Glutamatergic neuron (in vitro differentiated cells): ENCODE data around the gene TAX1BP3. TPM values are rescaled to one million over a fixed set of nuclear protein-coding genes. Genes with fewer than 3 reads are reported as not detected.

Experiments used
- DNase-seq: peaks from one replicate; pipeline ENCODE4 v3.0.0; 2022
- H3K27ac Mint-ChIP-seq: one replicate; pipeline ENCODE4 v1.8.0; 2020; ENCODE audit warnings: mild to moderate bottlenecking, mixed read lengths, inconsistent platforms; ENCODE audit not compliant: unreplicated experiment
- H3K27me3 Mint-ChIP-seq: one replicate; pipeline ENCODE4 v1.8.0; 2020; ENCODE audit warnings: mild to moderate bottlenecking, moderate library complexity, mixed read lengths, inconsistent platforms; ENCODE audit not compliant: unreplicated experiment
- H3K36me3 Mint-ChIP-seq: one replicate; pipeline ENCODE4 v1.8.0; 2020; ENCODE audit warnings: mild to moderate bottlenecking, mixed read lengths, inconsistent platforms; ENCODE audit not compliant: unreplicated experiment
- H3K4me1 Mint-ChIP-seq: one replicate; pipeline ENCODE4 v1.8.0; 2020; ENCODE audit warnings: mild to moderate bottlenecking, low read depth, mixed read lengths, inconsistent platforms; ENCODE audit not compliant: unreplicated experiment
- H3K4me3 Mint-ChIP-seq: one replicate; pipeline ENCODE4 v1.8.0; 2020; ENCODE audit warnings: mild to moderate bottlenecking, mixed read lengths, inconsistent platforms; ENCODE audit not compliant: unreplicated experiment
- H3K9me3 Mint-ChIP-seq: one replicate; pipeline ENCODE4 v1.8.0; 2020; ENCODE audit warnings: mild to moderate bottlenecking, moderate library complexity, mixed read lengths, inconsistent platforms; ENCODE audit not compliant: unreplicated experiment
- total RNA-seq: library from RNA; stranded (reverse); fragmentation: NEBNext Ultra II Directional; extraction: Animal tissue kit (Norgen Biotek cat#: 25700); gene quantifications from one replicate; pipeline ENCODE4 v1.2.1, GENCODE V29; 2021; ENCODE audit not compliant: unreplicated experiment
- TF ChIP-seq, protein P1 (sequence below): fragments of 200-600 bp; sonication (generic); IDR thresholded peaks from one replicate; pipeline ENCODE4 v1.5.0; 2021; ENCODE audit not compliant: partially characterized antibody, unreplicated experiment

TAX1BP3 gene
- total RNA-seq, 1 donor from 2014 or later = 91.4 TPM

DNA sequence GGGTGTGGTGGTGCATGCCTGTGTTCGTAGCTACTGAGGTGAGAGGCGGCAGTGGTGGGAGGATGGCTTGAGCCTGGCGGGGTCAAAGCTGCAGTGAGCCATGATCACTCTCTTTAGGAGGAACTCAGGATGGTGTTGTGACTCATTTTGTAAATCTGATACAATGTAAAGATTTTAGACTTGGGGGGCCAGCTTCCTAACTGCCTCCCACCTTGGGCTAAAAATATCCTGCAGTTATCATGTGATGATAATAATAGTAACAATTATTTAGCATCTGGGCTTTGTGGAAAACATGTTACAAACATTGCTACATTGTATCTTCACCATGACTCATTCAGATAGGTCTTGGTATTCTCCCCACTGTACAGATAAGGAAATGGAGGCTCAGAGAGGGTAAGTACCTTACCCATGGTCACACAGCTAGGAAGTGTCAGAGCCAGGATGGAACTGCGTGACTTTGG lies 24.5 kb downstream of the TAX1BP3 start:
- peaks cover 8% of the 10 kb centered on the region for H3K4me1 Mint-ChIP-seq
- TF ChIP-seq, protein P1, sequence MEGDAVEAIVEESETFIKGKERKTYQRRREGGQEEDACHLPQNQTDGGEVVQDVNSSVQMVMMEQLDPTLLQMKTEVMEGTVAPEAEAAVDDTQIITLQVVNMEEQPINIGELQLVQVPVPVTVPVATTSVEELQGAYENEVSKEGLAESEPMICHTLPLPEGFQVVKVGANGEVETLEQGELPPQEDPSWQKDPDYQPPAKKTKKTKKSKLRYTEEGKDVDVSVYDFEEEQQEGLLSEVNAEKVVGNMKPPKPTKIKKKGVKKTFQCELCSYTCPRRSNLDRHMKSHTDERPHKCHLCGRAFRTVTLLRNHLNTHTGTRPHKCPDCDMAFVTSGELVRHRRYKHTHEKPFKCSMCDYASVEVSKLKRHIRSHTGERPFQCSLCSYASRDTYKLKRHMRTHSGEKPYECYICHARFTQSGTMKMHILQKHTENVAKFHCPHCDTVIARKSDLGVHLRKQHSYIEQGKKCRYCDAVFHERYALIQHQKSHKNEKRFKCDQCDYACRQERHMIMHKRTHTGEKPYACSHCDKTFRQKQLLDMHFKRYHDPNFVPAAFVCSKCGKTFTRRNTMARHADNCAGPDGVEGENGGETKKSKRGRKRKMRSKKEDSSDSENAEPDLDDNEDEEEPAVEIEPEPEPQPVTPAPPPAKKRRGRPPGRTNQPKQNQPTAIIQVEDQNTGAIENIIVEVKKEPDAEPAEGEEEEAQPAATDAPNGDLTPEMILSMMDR = no peak
- H3K4me3 Mint-ChIP-seq = no peak overlapping the region
- no peaks in the 10 kb centered on the region for H3K27me3 Mint-ChIP-seq
- H3K27ac Mint-ChIP-seq = no peak overlapping the region
- H3K9me3 Mint-ChIP-seq = peaks cover 10% of the 10 kb centered on the region
- no peak for DNase-seq
- H3K36me3 Mint-ChIP-seq = no peaks in the 10 kb centered on the region

DNA sequence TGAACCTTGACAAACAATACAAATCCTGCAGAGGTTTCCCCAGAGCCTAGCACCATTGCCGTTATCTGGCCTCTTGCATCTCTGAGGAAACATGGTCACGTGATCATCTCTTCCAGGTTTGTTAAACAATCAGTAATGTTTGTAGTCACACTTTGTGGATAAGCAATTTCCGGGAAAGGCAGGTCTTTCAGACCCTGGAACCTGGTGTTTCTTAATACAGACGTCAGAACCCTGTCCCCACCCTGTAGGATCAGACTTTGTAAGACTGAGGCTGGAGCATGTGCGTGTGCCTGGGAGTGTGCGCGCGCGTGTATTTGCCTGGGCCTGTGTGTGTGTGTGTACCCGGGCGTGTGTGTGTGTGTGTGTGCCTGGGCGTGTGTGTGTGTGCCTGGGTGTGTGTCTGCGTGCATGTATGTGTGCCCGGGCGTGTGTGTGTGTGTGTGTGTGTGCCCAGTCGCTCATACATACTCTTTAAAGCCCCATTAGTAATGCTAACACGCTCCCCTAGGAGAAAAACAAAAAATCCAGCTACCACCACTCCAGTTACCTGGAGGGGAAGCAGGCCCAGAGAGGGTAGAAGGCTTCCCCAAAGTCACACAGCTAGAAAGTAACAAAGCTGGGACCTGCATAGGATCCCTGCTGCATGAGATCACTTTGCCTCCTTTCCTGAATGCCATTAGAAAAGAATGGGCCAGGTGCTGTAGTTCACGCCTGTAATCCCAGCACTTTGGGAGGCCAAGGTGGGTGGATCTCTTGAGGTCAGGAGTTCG lies 26.5 kb downstream of the TAX1BP3 start:
- Mint-ChIP-seq H3K36me3 (no peaks in the 10 kb centered on the region), H3K27me3 (peaks cover 5% of the 10 kb centered on the region), H3K27ac (no peak overlapping the region), H3K9me3 (peaks cover 7% of the 10 kb centered on the region), H3K4me3 (no peak overlapping the region), H3K4me1 (peaks cover 10% of the 10 kb centered on the region)
- TF ChIP-seq, protein P1 = no peak
- no peak for DNase-seq

DNA sequence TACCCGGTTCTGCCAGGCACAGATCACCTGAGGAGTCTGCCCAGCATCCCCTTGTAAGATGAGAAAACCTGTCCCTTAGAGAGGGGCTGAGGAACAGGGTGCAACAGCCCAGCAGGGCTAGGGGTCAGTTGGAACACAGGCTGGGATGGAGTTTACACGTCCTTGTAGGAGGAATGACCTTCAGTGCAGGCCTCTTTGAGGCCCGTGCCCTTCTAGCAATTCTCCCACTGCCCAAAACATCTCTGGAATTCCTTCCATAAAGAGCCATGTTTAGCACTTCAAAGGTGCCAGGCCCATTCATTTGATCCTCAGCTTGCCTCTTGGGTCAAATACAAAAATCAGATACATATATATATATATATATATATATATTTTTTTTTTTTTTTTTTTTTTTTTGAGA lies 27.4 kb downstream of the TAX1BP3 start:
- Mint-ChIP-seq H3K27me3 (peaks cover 5% of the 10 kb centered on the region), H3K4me3 (no peak overlapping the region), H3K36me3 (no peaks in the 10 kb centered on the region), H3K9me3 (peaks cover 7% of the 10 kb centered on the region), H3K4me1 (peaks cover 10% of the 10 kb centered on the region), H3K27ac (no peak overlapping the region)
- TF ChIP-seq, protein P1 = no peak
- no peak for DNase-seq

DNA sequence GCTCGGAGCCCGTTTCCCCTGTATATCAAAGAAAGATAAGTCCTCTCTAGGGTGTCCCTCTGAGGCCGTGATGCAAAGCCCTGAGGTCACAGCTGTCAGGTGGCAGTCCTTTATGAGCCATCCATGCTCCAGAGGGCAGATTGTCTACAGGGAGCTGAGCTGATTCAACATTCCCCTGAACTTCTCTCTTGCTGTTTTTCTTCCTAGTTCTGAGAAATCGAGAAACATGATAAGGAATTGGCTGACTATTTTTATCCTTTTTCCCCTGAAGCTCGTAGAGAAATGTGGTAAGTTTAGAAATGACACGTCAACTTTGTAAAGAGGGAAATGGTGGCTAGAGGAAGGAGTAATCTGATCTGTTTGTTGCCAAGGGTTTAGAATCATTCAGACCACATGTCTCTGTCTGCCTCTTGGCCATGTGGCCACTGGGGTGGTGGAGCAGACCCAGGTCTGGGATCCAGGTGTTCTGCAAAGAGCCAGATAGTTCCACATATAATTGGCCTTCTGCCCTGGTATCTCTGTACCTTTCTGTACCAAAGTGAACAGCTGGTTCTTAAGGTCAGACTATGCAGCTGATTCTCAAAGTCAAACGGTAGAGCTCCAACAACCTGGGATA lies 28.3 kb downstream of the TAX1BP3 start:
- Mint-ChIP-seq H3K36me3 (no peaks in the 10 kb centered on the region), H3K4me3 (peak overlapping the region; percentile 53), H3K9me3 (peaks cover 7% of the 10 kb centered on the region), H3K27ac (peak overlapping the region; percentile 87), H3K27me3 (peaks cover 7% of the 10 kb centered on the region), H3K4me1 (peaks cover 10% of the 10 kb centered on the region)
- no peak for DNase-seq
- TF ChIP-seq, protein P1 = no peak

DNA sequence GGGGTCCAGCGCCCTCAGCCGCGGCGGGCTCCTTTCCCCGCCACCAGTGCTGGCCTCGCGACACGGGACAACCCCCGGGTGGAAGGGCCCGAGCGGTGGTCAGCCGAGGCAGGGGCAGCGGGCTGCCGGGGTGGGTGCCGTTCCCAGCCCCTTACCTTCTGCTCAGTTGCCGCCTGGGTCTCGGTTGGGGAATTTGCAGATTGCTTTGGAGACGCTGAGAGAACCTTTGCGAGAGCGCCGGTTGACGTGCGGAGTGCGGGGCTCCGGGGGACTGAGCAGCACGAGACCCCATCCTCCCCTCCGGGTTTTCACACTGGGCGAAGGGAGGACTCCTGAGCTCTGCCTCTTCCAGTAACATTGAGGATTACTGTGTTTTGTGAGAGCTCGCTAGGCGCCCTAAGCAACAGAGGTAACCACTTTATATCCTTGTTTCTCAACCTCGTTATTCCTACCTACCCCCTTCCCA lies 31.4 kb downstream of the TAX1BP3 start:
- Mint-ChIP-seq H3K9me3 (peaks cover 9% of the 10 kb centered on the region), H3K27me3 (peaks cover 7% of the 10 kb centered on the region), H3K4me1 (peaks cover 19% of the 10 kb centered on the region), H3K4me3 (peak overlapping the region; percentile 89), H3K36me3 (no peaks in the 10 kb centered on the region), H3K27ac (no peak overlapping the region)
- TF ChIP-seq, protein P1 = no peak
- DNase-seq = peak; percentile 40
